H7 (cell line): ENCODE data around the gene PEX14. TPM values are rescaled to one million over a fixed set of nuclear protein-coding genes. Genes with fewer than 3 reads are reported as not detected.
"Not testable (repeated sequence)": the region's sequence is repeated elsewhere in the genome, so short reads cannot be mapped to it uniquely, and the experiment has no call there.

Experiments used
- DNase-seq: peaks from one replicate; pipeline ENCODE4 v3.0.0; 2012
- H3K27me3 ChIP-seq: 2 replicates; pipeline ENCODE4 v1.6.0; 2011; ENCODE audit warnings: mild to moderate bottlenecking, low read length; ENCODE audit not compliant: control insufficient read depth, insufficient read depth
- H3K36me3 ChIP-seq: replicated peaks from 2 replicates; pipeline ENCODE4 v1.5.1; 2011; ENCODE audit warnings: low read length; ENCODE audit not compliant: control insufficient read depth, insufficient read depth
- H3K4me3 ChIP-seq: 2 replicates; pipeline ENCODE4 v1.5.1; 2011; ENCODE audit warnings: low read depth, mild to moderate bottlenecking, control low read depth, low read length, moderate library complexity; ENCODE audit not compliant: insufficient read depth
- total RNA-seq: library from RNA; depleted of rRNA; stranded (reverse); fragments of >200 nt; shearing (Covaris generic); gene quantifications from 2 replicates; pipeline ENCODE4 v1.2.3, GENCODE V29; 2014

Gene PEX14
- total RNA-seq, 1 experiment from 2014 or later, result 58.5 TPM

DNA sequence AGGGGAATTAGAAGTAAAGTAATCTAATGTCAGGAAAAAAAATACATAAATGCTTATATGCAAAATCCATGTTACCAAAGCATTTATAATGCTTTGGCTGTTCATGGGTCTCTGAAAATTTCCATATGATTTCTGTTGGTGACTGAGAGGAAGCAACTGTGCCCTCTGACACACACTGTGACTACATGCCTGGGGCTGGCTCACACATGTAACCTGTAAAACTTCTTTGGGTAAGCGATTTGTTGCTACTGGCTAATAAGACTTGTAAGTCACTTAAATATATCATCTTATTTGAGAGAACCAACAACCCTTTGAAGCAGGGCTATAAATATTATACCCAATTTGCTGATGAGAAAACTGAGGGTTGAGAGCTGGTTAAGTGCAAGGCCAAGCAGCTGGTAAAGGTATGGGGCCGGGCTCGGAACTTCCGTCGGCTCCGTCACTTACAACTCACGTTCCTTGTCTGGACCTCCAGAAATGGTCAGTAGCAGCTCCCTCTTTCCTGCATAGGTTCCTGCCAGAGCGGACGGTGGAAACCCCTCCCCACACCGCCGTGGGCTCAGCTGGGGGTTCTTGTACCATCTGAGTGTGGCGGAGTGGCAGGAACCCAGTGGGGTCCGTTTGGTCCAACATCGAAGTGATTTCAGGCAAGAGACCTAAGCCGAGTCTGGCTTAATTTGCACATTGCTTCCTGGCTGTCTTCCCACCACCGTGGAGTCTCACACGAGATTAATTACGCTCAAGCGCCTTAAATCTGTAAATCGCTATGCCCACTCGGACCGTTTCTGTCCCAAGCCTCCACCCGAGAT lies 3.1 kb upstream of the PEX14 start:
- no peaks in the 10 kb centered on the region for H3K27me3 ChIP-seq
- DNase-seq, result peak; percentile 65
- H3K36me3 ChIP-seq, result peaks cover 21% of the 10 kb centered on the region
- H3K4me3 ChIP-seq, result peak overlapping the region; percentile 96

DNA sequence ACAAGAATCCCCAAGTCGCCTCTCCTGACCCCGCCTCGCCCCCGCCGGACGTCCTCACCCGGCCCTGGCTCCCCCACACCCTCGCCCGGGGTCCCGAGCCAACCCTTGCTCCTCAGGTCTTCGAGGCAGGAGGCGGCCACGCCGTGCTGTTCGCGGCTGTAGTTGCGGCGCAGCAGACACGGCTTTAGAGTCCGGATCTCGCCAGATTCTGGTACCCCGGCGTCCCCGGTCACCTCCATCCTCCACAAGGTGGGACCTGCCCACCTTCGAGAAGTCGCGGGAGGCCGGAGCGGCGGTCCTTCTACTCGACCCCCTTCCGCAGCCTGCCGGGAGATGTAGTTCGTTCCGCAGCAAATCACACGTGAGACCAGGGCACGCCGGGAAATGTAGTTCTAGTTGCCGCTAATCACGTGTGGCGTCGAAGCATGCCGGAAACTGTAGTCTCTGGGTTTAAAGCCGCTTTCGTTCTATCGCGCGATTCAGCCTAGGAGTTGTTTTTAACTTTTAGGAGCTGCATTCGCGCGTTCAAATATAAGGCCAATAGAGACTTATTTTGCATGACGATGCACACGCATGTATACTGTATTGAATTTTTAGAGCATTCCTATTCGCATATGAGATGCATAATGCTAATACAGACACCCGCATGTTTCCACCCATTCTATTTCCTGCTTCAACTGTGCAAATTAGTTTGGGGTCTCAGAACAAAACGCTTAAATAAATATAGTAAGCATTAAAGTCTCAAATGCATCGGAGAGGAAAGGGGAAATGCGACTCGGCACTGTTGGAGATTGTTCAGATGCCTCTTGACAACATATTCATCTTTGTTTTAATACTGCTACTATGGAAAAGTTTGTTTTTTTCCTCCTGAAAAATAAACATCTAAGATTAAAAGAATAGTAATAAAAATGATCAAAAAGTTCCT lies 2.3 kb upstream of the PEX14 start, which contains the start of gene DFFA:
TSS of gene DFFA (minus strand) at position 310 of the 925 bp plus-strand sequence. CDS start at position 239, 71 bp downstream.
- Histone ChIP-seq H3K4me3 (peak within 1 kb of the TSS; percentile 96), H3K36me3 (peaks cover 19% of the 10 kb centered on the region), H3K27me3 (no peaks in the 10 kb centered on the region)
- DNase-seq, result peak; percentile 97

DNA sequence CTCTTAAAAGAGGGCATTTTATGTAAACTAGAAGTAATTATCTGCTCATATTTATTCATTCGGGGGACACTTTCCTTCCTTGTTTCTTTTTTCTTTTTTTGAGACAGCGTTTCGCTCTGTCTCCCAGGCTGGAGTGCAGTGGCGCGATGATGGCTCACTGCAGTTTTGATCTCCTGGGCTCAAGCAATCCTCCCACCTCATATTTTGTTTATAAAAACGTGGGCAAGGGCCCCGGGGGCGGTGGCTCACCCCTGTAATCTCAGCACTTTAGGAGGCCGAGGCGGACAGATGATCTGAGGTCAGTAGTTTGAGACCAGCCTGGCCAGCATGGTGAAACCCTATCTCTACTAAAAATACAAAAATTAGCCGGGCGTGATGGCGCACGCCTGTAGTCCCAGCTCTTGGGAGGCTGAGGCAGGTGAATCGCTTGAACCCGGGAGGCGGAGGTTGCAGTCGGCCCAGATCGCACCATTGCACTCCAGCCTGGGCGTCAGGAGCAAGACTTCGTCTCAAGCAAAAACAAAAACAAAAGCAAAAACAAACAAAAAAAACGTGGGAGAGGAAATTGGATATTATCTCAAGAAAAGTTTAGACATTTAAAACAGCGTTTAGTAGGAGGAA lies 1.5 kb upstream of the PEX14 start:
- Histone ChIP-seq H3K4me3 (no peak overlapping the region), H3K27me3 (no peaks in the 10 kb centered on the region), H3K36me3 (peaks cover 11% of the 10 kb centered on the region)
- no peak for DNase-seq

DNA sequence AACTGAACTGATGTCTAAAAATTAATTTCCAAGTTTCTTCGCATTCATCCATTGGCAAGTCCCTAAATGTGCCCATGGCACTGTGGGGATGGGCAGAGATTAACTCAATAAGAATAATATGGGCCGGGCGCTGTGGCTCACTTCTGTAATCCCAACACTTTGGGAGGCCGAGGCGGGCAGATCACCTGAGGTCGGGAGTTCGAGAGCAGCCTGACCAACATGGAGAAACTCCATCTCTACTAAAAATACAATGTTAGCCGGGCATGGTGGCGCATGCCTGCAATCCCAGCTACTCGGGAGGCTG lies 489 bp upstream of the PEX14 start:
- not testable (repeated sequence) for H3K4me3 ChIP-seq, DNase-seq, H3K27me3 ChIP-seq, H3K36me3 ChIP-seq

DNA sequence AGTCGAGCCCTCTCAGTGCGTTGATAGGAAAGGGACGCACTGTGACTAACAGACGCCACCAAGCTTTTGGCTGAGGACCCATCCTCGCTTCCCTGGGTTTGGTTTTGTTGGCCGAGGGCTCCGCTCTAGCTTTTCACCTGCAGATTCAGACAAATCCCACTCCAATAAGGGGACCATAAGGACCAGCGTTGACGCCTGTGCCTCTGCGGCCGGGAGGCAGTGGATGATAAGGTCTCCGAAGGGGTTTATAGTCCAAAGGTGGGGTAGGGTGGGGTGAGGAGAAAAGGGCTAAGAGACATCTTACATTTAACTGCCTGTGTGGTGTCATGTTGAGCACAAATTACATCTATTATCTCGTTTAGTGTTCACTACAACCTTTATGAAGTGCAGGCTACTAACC lies 760 bp downstream of the PEX14 start:
- Histone ChIP-seq H3K27me3 (no peaks in the 10 kb centered on the region), H3K36me3 (0 out of 2 replicates have a peak, but pooled peaks cover 2% of the 10 kb centered on the region), H3K4me3 (peak overlapping the region; percentile 70)
- no peak for DNase-seq

DNA sequence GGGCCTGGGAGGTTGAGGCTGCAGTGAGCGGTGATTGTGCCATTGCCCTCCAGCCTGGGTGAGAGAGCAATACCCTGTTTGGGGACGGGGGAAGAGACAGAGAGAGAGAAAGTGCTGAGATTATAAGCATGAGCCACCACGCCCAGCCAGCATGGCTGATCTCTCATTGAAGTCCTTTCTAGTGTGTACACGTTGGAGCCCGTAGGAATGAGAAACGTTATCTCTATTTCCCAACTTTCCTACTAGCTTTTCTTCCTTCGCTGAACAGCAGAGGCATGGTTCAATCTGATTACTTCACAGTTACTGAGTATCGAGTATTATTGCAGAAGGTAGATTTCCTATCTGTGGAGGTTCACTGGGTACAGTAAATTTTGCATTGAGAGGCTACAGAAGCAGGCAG lies 4.5 kb downstream of the PEX14 start:
- Histone ChIP-seq H3K27me3 (no peaks in the 10 kb centered on the region), H3K36me3 (no peaks in the 10 kb centered on the region)
- DNase-seq, result no peak

DNA sequence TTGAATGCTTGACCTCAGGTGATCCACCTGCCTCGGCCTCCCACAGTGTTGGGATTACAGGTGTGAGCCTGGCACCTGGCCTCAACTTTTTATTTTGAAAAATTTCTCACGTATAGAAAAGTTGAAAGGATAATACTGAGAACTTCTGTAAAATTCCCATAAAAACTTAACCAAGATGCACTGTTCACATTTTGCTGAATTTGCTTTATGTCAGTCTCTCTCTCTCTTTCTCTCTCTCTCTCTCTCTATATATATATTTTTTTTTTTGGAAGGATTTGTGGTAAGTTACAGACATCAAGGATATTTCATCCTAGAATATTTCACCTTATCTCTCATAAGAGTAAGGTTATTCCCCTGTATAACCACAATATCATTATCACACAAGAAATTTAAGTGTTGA lies 5.9 kb downstream of the PEX14 start:
- no peaks in the 10 kb centered on the region; the same call in 1 of the 2 replicates for H3K36me3 ChIP-seq
- H3K4me3 ChIP-seq, result no peak overlapping the region
- no peak for DNase-seq
- H3K27me3 ChIP-seq, result no peaks in the 10 kb centered on the region

More for the DNA sequence above, 4.5 kb downstream of the PEX14 start:
- no peak overlapping the region for H3K4me3 ChIP-seq

DNA sequence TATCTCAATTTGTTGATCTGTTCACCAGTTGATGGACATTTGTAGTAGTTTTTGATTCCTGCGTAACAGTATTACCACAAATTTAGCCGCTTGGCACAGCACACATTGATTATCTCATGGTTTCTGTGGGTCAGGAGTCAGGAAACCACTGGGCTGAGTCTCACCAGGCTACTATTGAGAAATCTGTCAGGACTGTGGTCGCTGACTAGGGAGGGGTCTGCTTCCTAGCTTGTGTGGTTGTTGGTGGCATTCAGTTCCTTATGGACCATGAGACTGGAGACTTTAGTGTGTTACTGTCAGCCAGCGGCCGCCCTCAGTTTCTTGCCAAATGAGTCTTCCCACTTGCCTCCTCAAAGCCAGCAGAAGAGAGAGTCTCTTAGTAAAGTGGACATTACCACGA lies 9.8 kb downstream of the PEX14 start:
- DNase-seq, result no peak
- no peaks in the 10 kb centered on the region for H3K27me3 ChIP-seq
- no peak overlapping the region for H3K4me3 ChIP-seq
- no peaks in the 10 kb centered on the region; the same call in 1 of the 2 replicates for H3K36me3 ChIP-seq

DNA sequence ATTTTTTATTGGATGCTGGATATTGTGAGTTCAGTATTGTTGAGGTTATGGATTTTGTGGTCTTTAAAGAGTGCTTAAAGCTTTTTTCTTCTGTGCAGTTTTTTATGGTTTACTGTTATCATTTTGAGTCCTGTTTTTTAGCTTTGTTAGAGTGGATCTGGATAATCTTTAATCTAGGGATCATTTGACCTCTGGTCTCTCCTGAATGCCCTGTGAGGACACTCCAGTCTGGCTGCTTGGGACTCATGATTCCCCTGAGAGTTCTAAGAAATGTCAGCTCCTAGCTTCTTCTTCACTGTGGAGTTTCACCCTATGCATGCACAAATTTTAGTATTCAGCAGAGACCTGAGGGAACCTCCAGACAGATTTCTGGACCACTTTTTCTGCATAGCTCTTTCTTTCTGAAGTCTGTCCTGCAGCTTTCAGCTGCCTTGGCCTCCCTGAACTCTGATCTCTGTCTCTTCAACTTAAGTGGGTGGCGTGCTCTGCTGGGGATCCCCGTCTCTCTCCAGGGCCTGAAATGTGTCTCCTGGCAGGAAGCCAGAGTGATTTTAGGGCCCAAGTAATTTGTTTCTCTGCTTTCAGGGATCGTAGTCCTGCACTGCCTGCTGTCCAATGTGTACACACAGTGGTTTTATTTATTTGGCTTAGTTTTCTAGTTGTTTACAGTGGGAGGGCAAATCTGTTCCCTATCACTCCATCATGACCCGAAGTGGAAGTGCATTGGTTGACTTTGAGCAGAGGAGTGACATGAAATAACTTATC lies 14.7 kb downstream of the PEX14 start:
- Histone ChIP-seq H3K36me3 (no peaks in the 10 kb centered on the region; the same call in 1 of the 2 replicates), H3K27me3 (no peaks in the 10 kb centered on the region), H3K4me3 (no peak overlapping the region)
- DNase-seq, result no peak

DNA sequence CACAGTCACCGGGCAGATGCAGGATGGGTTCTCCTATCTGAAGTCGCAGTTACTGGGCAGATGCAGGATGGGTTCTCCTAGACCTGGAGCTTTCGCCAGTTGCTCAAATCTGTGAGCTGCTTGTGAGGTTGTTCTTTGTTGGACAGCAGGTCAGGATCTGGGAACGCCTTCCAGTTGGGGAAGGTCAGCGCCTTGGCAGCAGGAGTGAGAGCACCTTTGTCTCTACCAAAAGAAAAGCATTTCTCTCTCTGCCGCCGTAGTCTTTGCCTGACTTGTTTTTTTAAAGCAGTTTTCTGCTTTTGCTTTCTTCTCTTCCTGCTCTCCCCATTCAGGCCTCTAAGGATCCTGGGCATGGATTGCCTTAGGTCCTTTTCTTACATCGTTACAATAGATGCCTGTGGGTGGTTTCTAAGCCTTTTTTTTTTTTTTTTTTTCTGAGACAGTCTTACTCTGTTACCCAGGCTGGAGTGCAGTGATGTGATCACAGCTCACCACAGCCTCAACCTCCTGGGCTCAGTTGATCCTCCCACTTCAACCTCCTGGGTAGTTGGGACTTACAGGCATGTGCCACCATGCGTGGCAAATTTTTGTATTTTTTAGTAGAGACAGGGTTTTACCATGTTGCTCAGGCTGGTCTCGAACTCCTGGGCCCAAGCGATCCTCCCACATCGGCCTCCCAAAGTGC lies 15.7 kb downstream of the PEX14 start:
- no peak overlapping the region for H3K4me3 ChIP-seq
- DNase-seq, result no peak
- no peaks in the 10 kb centered on the region for H3K36me3 ChIP-seq
- no peaks in the 10 kb centered on the region for H3K27me3 ChIP-seq

DNA sequence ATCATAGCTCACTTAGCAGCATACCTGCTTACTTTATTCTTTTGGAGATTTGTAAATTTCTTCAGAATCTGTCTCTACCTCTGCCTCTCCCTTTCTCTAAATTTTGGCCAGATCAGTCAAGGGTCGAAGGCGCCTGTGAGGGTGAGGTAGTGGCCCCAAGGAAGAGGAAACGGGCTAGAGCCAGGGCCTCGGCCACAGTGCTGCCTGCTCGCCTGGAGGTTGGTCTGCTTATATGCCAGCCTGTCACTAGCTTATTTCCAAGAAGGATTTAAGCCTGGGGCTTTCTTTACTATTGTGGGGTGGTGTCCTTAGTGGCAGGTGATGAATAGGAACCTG lies 19.6 kb downstream of the PEX14 start:
- Histone ChIP-seq H3K36me3 (no peaks in the 10 kb centered on the region), H3K4me3 (no peak overlapping the region), H3K27me3 (no peaks in the 10 kb centered on the region)
- DNase-seq, result no peak

DNA sequence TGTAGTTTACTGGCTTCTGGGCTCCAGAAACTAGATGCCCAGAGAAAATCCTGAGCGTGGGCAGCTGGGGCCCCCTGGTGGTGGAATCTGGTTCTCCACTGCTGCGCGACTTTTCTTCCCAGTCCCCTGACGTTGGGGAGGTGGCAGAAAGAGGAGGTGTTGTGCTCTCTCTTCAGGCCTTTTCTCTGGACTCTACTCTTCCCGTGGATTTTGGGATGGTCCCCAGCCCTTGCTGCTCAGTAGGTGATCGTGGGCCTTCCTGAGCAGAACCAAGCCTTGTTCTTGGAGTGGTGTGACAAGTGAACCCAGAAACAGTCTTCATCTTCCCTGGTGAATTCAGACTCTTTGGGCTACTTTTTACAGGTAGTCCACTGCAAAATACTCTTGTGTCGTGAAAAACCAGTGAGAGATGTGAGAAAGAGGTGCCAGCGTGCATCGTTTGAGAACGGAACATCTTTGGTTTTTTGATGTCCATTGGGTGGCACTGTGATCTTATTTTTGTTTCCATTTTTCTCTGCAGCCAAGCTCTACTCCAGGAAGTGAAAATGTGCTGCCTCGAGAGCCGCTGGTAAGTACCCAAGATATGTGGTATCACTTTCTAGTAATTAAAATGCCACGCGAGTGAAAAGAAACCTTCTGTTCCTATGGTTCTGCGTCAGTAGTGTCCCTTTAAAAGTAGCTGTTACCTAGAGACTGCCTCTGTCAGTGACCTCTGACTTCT lies 20.2 kb downstream of the PEX14 start:
- H3K4me3 ChIP-seq, result no peak overlapping the region
- DNase-seq, result peak; percentile 89

DNA sequence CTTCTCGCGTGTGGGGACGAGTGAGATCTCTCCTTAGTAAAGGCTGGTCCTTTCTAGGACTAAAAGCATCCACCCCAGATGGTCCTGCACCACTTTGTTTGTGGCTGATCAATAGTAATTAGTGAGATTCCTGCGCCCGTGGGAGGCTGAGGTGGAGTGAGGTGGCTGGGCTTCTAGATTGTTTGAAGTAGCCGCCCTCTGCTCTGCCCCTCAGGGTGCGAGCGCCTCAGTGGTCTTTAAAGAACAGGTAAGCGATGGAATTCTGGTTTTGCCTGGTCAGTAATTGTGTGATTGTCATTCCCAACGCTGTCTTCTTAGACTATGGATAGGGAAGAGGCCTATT lies 20.7 kb downstream of the PEX14 start:
- Histone ChIP-seq H3K36me3 (no peaks in the 10 kb centered on the region), H3K4me3 (no peak overlapping the region), H3K27me3 (no peaks in the 10 kb centered on the region)
- DNase-seq, result no peak

More for the DNA sequence above, 20.2 kb downstream of the PEX14 start:
- Histone ChIP-seq H3K36me3 (no peaks in the 10 kb centered on the region), H3K27me3 (no peaks in the 10 kb centered on the region)
